Epithelial cell of esophagus (primary cell): Measurements from ENCODE around the gene SLC43A2.

Experiments
- DNase-seq: peaks from one replicate; pipeline ENCODE4 v3.0.0; 2010; ENCODE audit warnings: low read depth
- H3K4me3 ChIP-seq: 2 replicates; pipeline ENCODE4 v1.5.1; 2011; ENCODE audit warnings: mild to moderate bottlenecking, low read length, control low read depth
- TF ChIP-seq, protein P1 (sequence below): IDR thresholded peaks from 2 replicates; pipeline ENCODE4 v1.5.1; 2011; ENCODE audit warnings: low read depth, mild to moderate bottlenecking, low read length, control low read depth, inconsistent platforms; ENCODE audit not compliant: insufficient read depth; ENCODE audit errors: missing control alignments

The SLC43A2 gene

DNA sequence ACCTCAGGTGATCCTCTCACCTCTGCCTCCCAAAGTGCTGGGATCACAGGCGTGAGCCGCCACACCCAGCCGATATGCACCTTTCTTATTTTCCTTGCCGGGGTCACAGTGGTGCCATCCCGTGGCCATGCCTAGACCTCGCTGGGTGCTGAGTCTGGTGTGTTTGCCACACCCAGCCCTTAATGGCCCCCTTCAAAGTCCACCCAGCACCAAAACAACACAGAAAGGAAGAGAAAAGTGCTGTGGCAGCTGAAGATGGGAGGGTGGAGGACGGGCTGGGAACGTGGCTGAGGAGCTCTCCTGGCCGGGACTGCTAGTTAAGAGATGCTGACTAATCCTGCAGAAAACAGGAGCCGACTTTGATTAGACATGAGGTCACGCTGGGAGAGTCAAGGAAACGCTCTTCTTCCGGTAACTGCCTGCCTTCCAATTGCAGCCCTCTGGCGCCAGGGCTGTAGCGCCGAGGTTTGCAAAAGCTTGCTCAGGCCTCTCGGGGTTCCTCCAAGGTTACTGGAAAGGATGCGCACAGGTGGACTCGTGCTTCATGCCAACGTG lies 10.9 kb downstream of the SLC43A2 start:
- TF ChIP-seq, protein P1, sequence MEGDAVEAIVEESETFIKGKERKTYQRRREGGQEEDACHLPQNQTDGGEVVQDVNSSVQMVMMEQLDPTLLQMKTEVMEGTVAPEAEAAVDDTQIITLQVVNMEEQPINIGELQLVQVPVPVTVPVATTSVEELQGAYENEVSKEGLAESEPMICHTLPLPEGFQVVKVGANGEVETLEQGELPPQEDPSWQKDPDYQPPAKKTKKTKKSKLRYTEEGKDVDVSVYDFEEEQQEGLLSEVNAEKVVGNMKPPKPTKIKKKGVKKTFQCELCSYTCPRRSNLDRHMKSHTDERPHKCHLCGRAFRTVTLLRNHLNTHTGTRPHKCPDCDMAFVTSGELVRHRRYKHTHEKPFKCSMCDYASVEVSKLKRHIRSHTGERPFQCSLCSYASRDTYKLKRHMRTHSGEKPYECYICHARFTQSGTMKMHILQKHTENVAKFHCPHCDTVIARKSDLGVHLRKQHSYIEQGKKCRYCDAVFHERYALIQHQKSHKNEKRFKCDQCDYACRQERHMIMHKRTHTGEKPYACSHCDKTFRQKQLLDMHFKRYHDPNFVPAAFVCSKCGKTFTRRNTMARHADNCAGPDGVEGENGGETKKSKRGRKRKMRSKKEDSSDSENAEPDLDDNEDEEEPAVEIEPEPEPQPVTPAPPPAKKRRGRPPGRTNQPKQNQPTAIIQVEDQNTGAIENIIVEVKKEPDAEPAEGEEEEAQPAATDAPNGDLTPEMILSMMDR: no peak
- DNase-seq: peak; percentile 81
- no peak overlapping the region for H3K4me3 ChIP-seq

DNA sequence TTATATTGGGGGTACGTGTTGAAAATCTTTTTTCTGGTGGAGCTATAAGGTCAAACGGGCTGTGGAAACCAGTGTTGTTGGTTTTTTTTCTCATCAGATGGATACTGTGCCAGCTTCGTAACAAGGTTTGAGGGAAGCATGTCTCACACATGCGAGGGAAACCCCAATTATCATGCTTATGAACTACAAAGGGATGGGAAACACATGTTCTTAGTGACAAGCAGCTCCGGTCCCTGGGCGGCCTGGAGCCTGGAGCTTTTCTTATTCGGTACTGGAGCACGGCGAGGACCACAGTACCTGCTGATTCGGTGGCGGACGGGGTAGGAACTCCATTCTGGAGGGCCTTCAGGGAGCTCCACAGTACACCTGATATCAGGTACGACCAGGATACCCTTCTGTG lies 12.5 kb downstream of the SLC43A2 start:
- TF ChIP-seq, protein P1: no peak
- no peak for DNase-seq
- H3K4me3 ChIP-seq: no peak overlapping the region

DNA sequence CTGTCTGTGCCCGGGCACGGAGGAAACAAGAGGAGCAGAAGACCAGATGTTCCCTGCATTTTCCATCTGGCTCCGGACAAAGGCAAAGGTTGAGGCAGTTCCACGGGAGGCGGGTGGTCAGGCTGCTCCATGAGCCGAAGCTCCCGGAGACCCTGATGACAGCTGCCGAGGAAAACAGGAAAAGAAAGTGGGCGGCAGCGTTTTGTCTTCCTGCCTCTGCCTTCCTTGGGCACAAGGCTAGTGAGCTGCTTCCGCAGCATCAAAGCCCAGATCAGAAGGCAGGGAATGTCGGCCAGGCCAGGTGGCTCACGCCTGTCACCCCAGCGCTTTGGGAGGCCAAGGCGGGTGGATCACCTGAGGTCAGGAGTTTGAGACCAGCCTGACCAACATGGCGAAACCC lies 16.2 kb downstream of the SLC43A2 start:
- no peak for DNase-seq
- no peak overlapping the region for H3K4me3 ChIP-seq
- TF ChIP-seq, protein P1: no peak

DNA sequence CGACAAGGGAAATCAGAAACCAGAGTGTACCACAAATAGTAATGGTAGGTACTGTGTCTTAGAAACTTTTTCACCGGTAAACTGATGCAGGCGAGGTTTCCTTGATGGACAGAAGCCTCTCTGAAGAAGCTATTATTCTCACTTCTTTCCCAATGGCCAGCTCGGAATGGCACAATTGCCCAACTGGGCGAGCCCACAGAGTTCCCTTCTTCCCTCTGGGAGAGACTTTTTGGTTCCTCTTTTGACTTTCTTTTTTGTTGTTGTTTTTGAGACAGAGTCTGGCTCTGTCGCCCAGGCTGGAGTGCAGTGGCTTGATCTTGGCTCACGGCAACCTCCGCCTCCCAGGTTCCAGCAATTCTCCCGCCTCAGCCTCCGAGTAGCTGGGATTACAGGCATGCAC lies 16.9 kb downstream of the SLC43A2 start:
- DNase-seq: no peak
- H3K4me3 ChIP-seq: no peak overlapping the region
- TF ChIP-seq, protein P1: no peak

DNA sequence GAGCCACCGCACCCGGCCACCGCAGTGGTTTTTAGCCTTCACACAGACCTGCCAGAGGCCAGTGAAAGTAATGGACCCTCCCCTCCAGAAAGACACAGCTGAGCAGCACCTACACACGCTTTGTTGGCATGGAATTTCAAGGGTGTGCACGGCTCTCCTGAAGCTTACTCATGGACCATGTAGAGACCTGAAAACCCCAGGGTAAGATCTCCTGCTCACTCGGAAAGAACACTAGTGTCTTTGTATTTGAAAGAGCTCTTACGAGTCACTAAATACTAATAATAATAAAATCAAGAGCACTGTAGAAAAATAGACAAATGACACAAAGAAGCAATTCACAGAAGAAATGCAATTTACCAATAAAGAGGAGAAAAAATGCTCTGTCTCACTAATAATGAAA lies 20.0 kb downstream of the SLC43A2 start:
- TF ChIP-seq, protein P1: no peak
- H3K4me3 ChIP-seq: no peak overlapping the region
- peak; percentile 78 for DNase-seq

DNA sequence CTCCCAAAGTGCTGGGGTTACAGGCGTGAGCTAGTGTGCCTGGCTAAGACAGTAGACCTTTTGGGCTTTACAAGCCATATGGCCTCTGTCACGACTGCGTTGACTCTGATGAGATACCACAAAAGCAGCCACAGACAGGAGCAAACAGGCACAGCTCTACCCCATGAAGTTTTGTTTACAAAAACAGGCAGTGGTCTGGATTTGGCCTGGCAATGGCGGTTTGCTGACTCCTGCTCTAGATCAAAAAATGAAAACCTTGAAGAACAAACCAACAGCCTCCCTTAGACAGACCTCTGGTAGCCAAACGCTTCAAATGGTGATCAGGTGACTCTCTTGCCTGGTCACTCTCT lies 20.7 kb downstream of the SLC43A2 start:
- no peak overlapping the region for H3K4me3 ChIP-seq
- TF ChIP-seq, protein P1: no peak
- DNase-seq: no peak

DNA sequence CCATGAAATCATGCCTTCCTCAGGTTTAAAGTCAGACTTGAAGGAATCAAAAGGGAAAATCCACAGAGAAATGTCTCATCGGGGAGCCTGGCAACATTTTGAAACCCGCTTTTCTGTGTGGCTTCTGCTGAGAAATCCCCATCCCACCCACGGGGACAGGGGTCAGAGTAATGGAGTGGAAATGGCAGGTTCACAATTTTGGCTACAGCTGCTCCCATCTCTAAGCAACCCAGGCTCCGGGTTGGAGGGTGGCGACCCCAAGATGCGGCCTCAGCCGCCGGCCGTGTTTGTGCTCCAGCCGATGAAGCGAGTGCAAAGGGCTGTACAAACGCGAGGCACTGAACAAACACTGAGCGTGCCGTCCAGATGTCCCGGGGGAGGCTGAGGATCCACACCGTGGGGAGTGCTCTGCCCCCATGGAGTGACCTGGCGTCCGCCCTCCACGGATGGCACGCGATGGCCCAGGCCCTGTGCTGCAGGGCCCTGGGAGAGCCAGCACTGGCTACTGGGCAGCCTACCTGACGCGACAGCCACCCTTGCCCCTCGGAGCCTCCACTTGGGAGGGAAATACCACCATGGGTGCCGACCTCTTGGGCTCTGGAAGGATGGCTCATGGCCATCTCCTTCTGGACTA lies 22.2 kb downstream of the SLC43A2 start:
- DNase-seq: no peak
- TF ChIP-seq, protein P1: no peak
- H3K4me3 ChIP-seq: no peak overlapping the region
